Measurements from ENCODE around the gene TCERG1.

TCERG1 gene

GRCh38 chr5:146458894-146459293 is 11.8 kb downstream of the TCERG1 start:
- no peak for DNase-seq

- DNase-seq = no peak
Measured at GRCh38 chr5:146461319-146461718, 14.2 kb downstream of the TCERG1 start.

- DNase-seq = no peak
Measured at GRCh38 chr5:146463446-146463845, 16.3 kb downstream of the TCERG1 start.

GRCh38 chr5:146466521-146467349 is 19.6 kb downstream of the TCERG1 start:
- DNase-seq = no peak

GRCh38 chr5:146467760-146468159 is 20.6 kb downstream of the TCERG1 start:
- no peak for DNase-seq

GRCh38 chr5:146474065-146474464 is 26.9 kb downstream of the TCERG1 start:
- DNase-seq = no peak

- no peak for DNase-seq
Measured at GRCh38 chr5:146475190-146475780, 28.2 kb downstream of the TCERG1 start.

GRCh38 chr5:146475906-146476305 is 28.8 kb downstream of the TCERG1 start:
- DNase-seq = no peak

GRCh38 chr5:146482775-146483174 is 35.6 kb downstream of the TCERG1 start:
- DNase-seq = no peak

- no peak for DNase-seq
Measured at GRCh38 chr5:146484714-146485391, 37.7 kb downstream of the TCERG1 start.

GRCh38 chr5:146490089-146490843 is 43.1 kb downstream of the TCERG1 start:
- no peak for DNase-seq

GRCh38 chr5:146494656-146495055 is 47.5 kb downstream of the TCERG1 start:
- DNase-seq = no peak

- no peak for DNase-seq
Measured at GRCh38 chr5:146499680-146500079, 52.5 kb downstream of the TCERG1 start.

- no peak for DNase-seq
Measured at GRCh38 chr5:146507428-146507827, 60.3 kb downstream of the TCERG1 start.

GRCh38 chr5:146510559-146511125 is 63.5 kb downstream of the TCERG1 start:
- DNase-seq = no peak

- DNase-seq = no peak
Measured at GRCh38 chr5:146513462-146513861, 66.3 kb downstream of the TCERG1 start.

- DNase-seq = no peak
Measured at GRCh38 chr5:146514575-146514974, 67.4 kb downstream of the TCERG1 start.

- DNase-seq = no peak
Measured at GRCh38 chr5:146515473-146516150, 68.5 kb downstream of the TCERG1 start.

GRCh38 chr5:146516151-146516475 is 69.0 kb downstream of the TCERG1 start, which contains the start of gene GPR151:
GPR151 (minus strand) TSS chr5:146516190; CDS start chr5:146516113, 77 bp downstream.
- DNase-seq = no peak

- no peak for DNase-seq
Measured at GRCh38 chr5:146519554-146519953, 72.4 kb downstream of the TCERG1 start.

- DNase-seq = no peak
Measured at GRCh38 chr5:146520731-146521130, 73.6 kb downstream of the TCERG1 start.

GRCh38 chr5:146521403-146522106 is 74.4 kb downstream of the TCERG1 start:
- no peak for DNase-seq
